NOMO-1 treated with DMSO at 0.1 percent for 48 hours (cell line): ENCODE results near the gene ICAM2.
"Not testable (repeated sequence)": the region's sequence is repeated elsewhere in the genome, so short reads cannot be mapped to it uniquely, and the experiment has no call there.

Experiments
- DNase-seq: peaks from one replicate; lab custom pipeline; 2025; ENCODE audit not compliant: unreplicated experiment; lab: John Stamatoyannopoulos, UW

The ICAM2 gene

GRCh38 chr17:64042700-64043485 is 22.5 kb upstream of the ICAM2 start:
- DNase-seq: no peak

- DNase-seq: no peak
Observed at GRCh38 chr17:64041912-64042311, 21.5 kb upstream of the ICAM2 start.

- DNase-seq: no peak
Observed at GRCh38 chr17:64040206-64040605, 19.8 kb upstream of the ICAM2 start.

GRCh38 chr17:64039106-64039400 is 18.6 kb upstream of the ICAM2 start:
- DNase-seq: no peak

GRCh38 chr17:64038331-64039105 is 18.1 kb upstream of the ICAM2 start:
- DNase-seq: no peak

GRCh38 chr17:64037802-64038201 is 17.4 kb upstream of the ICAM2 start:
- DNase-seq: no peak

GRCh38 chr17:64037180-64037579 is 16.7 kb upstream of the ICAM2 start:
- DNase-seq: no peak

- DNase-seq: no peak
Observed at GRCh38 chr17:64036198-64036922, 15.9 kb upstream of the ICAM2 start.

GRCh38 chr17:64032081-64032480 is 11.6 kb upstream of the ICAM2 start:
- DNase-seq: no peak

- DNase-seq: peak; percentile 26
Observed at GRCh38 chr17:64028874-64029464, 8.5 kb upstream of the ICAM2 start.

GRCh38 chr17:64025732-64026294 is 5.4 kb upstream of the ICAM2 start:
- peak; percentile 87 for DNase-seq

GRCh38 chr17:64024781-64025731 is 4.6 kb upstream of the ICAM2 start:
- DNase-seq: no peak

- DNase-seq: no peak
Observed at GRCh38 chr17:64024215-64024654, 3.8 kb upstream of the ICAM2 start.

GRCh38 chr17:64022611-64023063 is 2.2 kb upstream of the ICAM2 start:
- DNase-seq: no peak

- DNase-seq: not testable (repeated sequence)
Observed at GRCh38 chr17:64019551-64019961, 877 bp downstream of the ICAM2 start.

GRCh38 chr17:64017381-64017980 is 3.0 kb downstream of the ICAM2 start:
- DNase-seq: no peak

- no peak for DNase-seq
Observed at GRCh38 chr17:64016974-64017373, 3.5 kb downstream of the ICAM2 start.

- DNase-seq: no peak
Observed at GRCh38 chr17:64016231-64016784, 4.1 kb downstream of the ICAM2 start.

GRCh38 chr17:64015447-64015846 is 5.0 kb downstream of the ICAM2 start:
- DNase-seq: no peak
